HepG2 (cell line): ENCODE data around the gene CABLES1.

Experiments used
- CTCF ChIP-seq: sonication (generic); formaldehyde crosslinking; IDR thresholded peaks from 2 replicates; pipeline ENCODE4 v1.5.0; 2020; ENCODE audit warnings: mild to moderate bottlenecking, missing genetic modification reagents, moderate library complexity
- EZH2 ChIP-seq: conservative IDR thresholded peaks from 2 replicates; pipeline ENCODE4 v1.6.1; 2012; ENCODE audit warnings: mild to moderate bottlenecking, low read depth, low read length, moderate library complexity
- FOXP1 ChIP-seq, 2 experiments: fragments of 450-650 bp in 1 of 2; IDR thresholded peaks; 2 replicates each; pipeline ENCODE4 v1.6.1; 2017 to 2018; ENCODE audit warnings: antibody characterized with exemption in 1 of 2
- HIVEP1 ChIP-seq: sonication (generic); formaldehyde crosslinking; IDR thresholded peaks from 2 replicates; pipeline ENCODE4 v1.4.0; 2020; ENCODE audit warnings: mild to moderate bottlenecking, missing genetic modification reagents
- REST ChIP-seq, 2 experiments: IDR thresholded peaks; 2 replicates each; pipeline ENCODE4 v1.6.1; 2011 to 2012; ENCODE audit warnings: low read length in 2 of 2, borderline replicate concordance in 1 of 2, low read depth in 1 of 2, mild to moderate bottlenecking in 1 of 2, moderate library complexity in 1 of 2
- ZSCAN12 ChIP-seq: sonication (generic); formaldehyde crosslinking; IDR thresholded peaks from 2 replicates; pipeline ENCODE4 v1.9.0; 2021; ENCODE audit warnings: mild to moderate bottlenecking, missing genetic modification reagents

DNA sequence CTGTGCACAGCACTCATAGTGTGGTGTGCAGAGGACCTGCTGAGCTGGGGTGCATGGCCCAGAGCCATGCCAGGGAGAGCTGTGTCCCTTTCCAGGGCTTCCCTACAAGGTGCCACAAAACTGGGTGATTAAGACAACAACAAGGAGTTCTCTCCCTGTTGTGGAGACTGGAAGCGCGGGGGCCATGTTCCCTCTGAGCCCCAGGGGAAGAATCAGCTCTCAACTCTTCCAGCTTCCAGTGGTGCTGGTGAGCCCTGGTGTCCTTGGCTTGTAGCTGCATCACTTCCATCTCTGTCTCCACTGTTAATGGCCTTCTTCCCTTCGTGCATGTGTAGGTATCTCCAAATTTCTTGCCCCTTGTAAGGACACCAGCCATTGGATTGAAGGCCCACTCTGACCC is 73.3 kb downstream of the CABLES1 start:
- no peak for TF ChIP-seq REST (IDR thresholded peaks at IDR 0.05; ENCODE audit: borderline replicate concordance in 1 of 2, low read depth in 1 of 2, low read length in 2 of 2)
- TF ChIP-seq HIVEP1 (CRISPR knock-in tag), result no peak
- TF ChIP-seq FOXP1 (IDR thresholded peaks at IDR 0.05), result no peak
- no peak for TF ChIP-seq FOXP1 (CRISPR knock-in tag; IDR thresholded peaks at IDR 0.05)
- TF ChIP-seq ZSCAN12 (CRISPR knock-in tag), result no peak
- no peak for TF ChIP-seq EZH2
- no peak for TF ChIP-seq CTCF (CRISPR knock-in tag)
